K562 (cell line): Measurements from ENCODE around the gene BHLHE40. TPM values are rescaled to one million over a fixed set of nuclear protein-coding genes. Genes with fewer than 3 reads are reported as not detected.

Experiments
- POLR2AphosphoS5 ChIP-seq: IDR thresholded peaks from 2 replicates; pipeline ENCODE4 v1.6.1; 2011; ENCODE audit warnings: mild to moderate bottlenecking, low read depth, low read length, moderate library complexity; ENCODE audit not compliant: control insufficient read depth, insufficient read depth
- TAF7 ChIP-seq: fragments of 450-650 bp; IDR thresholded peaks from 2 replicates; pipeline ENCODE4 v1.6.1; 2016; ENCODE audit warnings: missing genetic modification characterization, missing compliant biosample characterization
- ZFP1 ChIP-seq: fragments of 450-650 bp; formaldehyde crosslinking; IDR thresholded peaks from 2 replicates; pipeline ENCODE4 v1.4.0; 2020; ENCODE audit warnings: mild to moderate bottlenecking, mixed read lengths
- ZNF174 ChIP-seq: fragments of 250-450 bp; sonication (Bioruptor Pico); IDR thresholded peaks from 2 replicates; pipeline ENCODE4 v1.4.0; 2020; ENCODE audit warnings: mild to moderate bottlenecking
- ZNF263 ChIP-seq: sonication (generic); formaldehyde crosslinking; IDR thresholded peaks from 2 replicates; pipeline ENCODE4 v1.8.0; 2022; ENCODE audit warnings: mild to moderate bottlenecking, missing genetic modification reagents, borderline replicate concordance
- ZNF324 ChIP-seq: fragments of 250-450 bp; sonication (Bioruptor Pico); IDR thresholded peaks from 2 replicates; pipeline ENCODE4 v1.4.0; 2020; ENCODE audit warnings: mild to moderate bottlenecking
- polyA plus RNA-seq, 8 experiments: library from polyadenylated mRNA; depleted of rRNA in 4 of 8; stranded (reverse) in 5 of 8; unstranded in 3 of 8; fragments of >200 nt; fragmentation: Nextera tagmentation in 2 of 8; fragmentation: Illumina TruSeq in 1 of 8; extraction: Ambion mirVana in 2 of 8; extraction: Trizol in 1 of 8; gene quantifications; 2 replicates each; pipeline versions ENCODE4 v1.2.1 to v1.2.3, GENCODE V29; 2011 to 2014; ENCODE audit warnings: inconsistent platforms in 1 of 8, missing spikeins in 1 of 8
- total RNA-seq, 7 experiments: library from RNA; depleted of rRNA in 6 of 7; stranded (reverse); fragments of >200 nt in 6 of 7; fragmentation: Illumina TruSeq in 2 of 7; extraction: Trizol in 2 of 7; gene quantifications; 2 replicates each; pipeline versions ENCODE4 v1.2.1 to v1.2.3, GENCODE V29; 2011 to 2021; ENCODE audit warnings: low replicate concordance in 1 of 7
- TF ChIP-seq, protein P1 (sequence below): sonication (generic); formaldehyde crosslinking; IDR thresholded peaks from 2 replicates; pipeline ENCODE4 v1.8.0; 2022; ENCODE audit warnings: mild to moderate bottlenecking, low read depth, missing genetic modification reagents
- TF ChIP-seq, protein P2 (sequence below): fragments of 250-450 bp; sonication (Bioruptor Pico); IDR thresholded peaks from 2 replicates; pipeline ENCODE4 v1.8.0; 2022; ENCODE audit warnings: moderate library complexity, mild to moderate bottlenecking, inconsistent platforms
- TF ChIP-seq, protein P3 (sequence below): sonication (generic); formaldehyde crosslinking; IDR thresholded peaks from 2 replicates; pipeline ENCODE4 v1.8.0; 2022; ENCODE audit warnings: missing genetic modification reagents, mild to moderate bottlenecking, moderate library complexity, borderline replicate concordance
- TF ChIP-seq, protein P4 (sequence below): fragments of 250-450 bp; sonication (Bioruptor Pico); IDR thresholded peaks from 2 replicates; pipeline ENCODE4 v1.9.0; 2021; ENCODE audit warnings: mild to moderate bottlenecking, inconsistent platforms
- TF ChIP-seq, protein P5 (sequence below): sonication (generic); formaldehyde crosslinking; IDR thresholded peaks from 2 replicates; pipeline ENCODE4 v1.8.1; 2023; ENCODE audit warnings: mild to moderate bottlenecking, missing genetic modification reagents
- TF ChIP-seq, protein P6 (sequence below): fragments of 450-650 bp; formaldehyde crosslinking; IDR thresholded peaks from 2 replicates; pipeline ENCODE4 v1.4.0; 2020; ENCODE audit warnings: mild to moderate bottlenecking
- TF ChIP-seq, protein P7 (sequence below): fragments of 250-450 bp; sonication (Bioruptor Pico); IDR thresholded peaks from 2 replicates; pipeline ENCODE4 v1.4.0; 2020; ENCODE audit warnings: mild to moderate bottlenecking, moderate library complexity

BHLHE40 gene
- total and polyA plus RNA-seq, 9 of the 15 experiments (the other 6 are each of a cell fraction or from before 2014, with no cell fraction given) = 12.0 to 83.9 (median 31.4) TPM

DNA sequence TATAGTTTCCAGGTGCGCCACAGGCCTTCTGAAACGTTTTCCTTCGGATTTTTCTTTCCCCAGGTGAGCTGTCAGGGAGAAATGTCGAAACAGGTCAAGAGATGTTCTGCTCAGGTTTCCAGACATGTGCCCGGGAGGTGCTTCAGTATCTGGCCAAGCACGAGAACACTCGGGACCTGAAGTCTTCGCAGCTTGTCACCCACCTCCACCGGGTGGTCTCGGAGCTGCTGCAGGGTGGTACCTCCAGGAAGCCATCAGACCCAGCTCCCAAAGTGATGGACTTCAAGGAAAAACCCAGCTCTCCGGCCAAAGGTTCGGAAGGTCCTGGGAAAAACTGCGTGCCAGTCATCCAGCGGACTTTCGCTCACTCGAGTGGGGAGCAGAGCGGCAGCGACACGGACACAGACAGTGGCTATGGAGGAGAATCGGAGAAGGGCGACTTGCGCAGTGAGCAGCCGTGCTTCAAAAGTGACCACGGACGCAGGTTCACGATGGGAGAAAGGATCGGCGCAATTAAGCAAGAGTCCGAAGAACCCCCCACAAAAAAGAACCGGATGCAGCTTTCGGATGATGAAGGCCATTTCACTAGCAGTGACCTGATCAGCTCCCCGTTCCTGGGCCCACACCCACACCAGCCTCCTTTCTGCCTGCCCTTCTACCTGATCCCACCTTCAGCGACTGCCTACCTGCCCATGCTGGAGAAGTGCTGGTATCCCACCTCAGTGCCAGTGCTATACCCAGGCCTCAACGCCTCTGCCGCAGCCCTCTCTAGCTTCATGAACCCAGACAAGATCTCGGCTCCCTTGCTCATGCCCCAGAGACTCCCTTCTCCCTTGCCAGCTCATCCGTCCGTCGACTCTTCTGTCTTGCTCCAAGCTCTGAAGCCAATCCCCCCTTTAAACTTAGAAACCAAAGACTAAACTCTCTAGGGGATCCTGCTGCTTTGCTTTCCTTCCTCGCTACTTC lies 3.8 kb downstream of the BHLHE40 start (continued):
- TF ChIP-seq, protein P1, sequence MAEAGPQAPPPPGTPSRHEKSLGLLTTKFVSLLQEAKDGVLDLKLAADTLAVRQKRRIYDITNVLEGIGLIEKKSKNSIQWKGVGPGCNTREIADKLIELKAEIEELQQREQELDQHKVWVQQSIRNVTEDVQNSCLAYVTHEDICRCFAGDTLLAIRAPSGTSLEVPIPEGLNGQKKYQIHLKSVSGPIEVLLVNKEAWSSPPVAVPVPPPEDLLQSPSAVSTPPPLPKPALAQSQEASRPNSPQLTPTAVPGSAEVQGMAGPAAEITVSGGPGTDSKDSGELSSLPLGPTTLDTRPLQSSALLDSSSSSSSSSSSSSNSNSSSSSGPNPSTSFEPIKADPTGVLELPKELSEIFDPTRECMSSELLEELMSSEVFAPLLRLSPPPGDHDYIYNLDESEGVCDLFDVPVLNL = 0 out of 2 replicates have a peak, but pooled peaks have one; percentile 41
- TF ChIP-seq, protein P2, sequence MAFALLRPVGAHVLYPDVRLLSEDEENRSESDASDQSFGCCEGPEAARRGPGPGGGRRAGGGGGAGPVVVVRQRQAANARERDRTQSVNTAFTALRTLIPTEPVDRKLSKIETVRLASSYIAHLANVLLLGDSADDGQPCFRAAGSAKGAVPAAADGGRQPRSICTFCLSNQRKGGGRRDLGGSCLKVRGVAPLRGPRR = 0 out of 2 replicates have a peak, but pooled peaks have one; percentile 37
- TF ChIP-seq POLR2AphosphoS5 = peak; percentile 28; the same call in 1 of the 2 replicates
- TF ChIP-seq, protein P3, sequence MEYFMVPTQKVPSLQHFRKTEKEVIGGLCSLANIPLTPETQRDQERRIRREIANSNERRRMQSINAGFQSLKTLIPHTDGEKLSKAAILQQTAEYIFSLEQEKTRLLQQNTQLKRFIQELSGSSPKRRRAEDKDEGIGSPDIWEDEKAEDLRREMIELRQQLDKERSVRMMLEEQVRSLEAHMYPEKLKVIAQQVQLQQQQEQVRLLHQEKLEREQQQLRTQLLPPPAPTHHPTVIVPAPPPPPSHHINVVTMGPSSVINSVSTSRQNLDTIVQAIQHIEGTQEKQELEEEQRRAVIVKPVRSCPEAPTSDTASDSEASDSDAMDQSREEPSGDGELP (CRISPR knock-in tag) = peak; percentile 16; the same call in 1 of the 2 replicates
- TF ChIP-seq, protein P4, sequence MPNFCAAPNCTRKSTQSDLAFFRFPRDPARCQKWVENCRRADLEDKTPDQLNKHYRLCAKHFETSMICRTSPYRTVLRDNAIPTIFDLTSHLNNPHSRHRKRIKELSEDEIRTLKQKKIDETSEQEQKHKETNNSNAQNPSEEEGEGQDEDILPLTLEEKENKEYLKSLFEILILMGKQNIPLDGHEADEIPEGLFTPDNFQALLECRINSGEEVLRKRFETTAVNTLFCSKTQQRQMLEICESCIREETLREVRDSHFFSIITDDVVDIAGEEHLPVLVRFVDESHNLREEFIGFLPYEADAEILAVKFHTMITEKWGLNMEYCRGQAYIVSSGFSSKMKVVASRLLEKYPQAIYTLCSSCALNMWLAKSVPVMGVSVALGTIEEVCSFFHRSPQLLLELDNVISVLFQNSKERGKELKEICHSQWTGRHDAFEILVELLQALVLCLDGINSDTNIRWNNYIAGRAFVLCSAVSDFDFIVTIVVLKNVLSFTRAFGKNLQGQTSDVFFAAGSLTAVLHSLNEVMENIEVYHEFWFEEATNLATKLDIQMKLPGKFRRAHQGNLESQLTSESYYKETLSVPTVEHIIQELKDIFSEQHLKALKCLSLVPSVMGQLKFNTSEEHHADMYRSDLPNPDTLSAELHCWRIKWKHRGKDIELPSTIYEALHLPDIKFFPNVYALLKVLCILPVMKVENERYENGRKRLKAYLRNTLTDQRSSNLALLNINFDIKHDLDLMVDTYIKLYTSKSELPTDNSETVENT = 0 out of 2 replicates have a peak, but pooled peaks have one; percentile 48
- TF ChIP-seq ZFP1 (CRISPR knock-in tag) = peak; percentile 74; the same call in 1 of the 2 replicates
- peak; percentile 54; the same call in 1 of the 2 replicates for TF ChIP-seq ZNF263 (CRISPR knock-in tag)
- TF ChIP-seq TAF7 (tag) = 0 out of 2 replicates have a peak, but pooled peaks have one; percentile 8
- 0 out of 2 replicates have a peak, but pooled peaks have one; percentile 36 for TF ChIP-seq ZNF174
- TF ChIP-seq, protein P5, sequence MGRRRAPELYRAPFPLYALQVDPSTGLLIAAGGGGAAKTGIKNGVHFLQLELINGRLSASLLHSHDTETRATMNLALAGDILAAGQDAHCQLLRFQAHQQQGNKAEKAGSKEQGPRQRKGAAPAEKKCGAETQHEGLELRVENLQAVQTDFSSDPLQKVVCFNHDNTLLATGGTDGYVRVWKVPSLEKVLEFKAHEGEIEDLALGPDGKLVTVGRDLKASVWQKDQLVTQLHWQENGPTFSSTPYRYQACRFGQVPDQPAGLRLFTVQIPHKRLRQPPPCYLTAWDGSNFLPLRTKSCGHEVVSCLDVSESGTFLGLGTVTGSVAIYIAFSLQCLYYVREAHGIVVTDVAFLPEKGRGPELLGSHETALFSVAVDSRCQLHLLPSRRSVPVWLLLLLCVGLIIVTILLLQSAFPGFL (CRISPR knock-in tag) = no peak
- TF ChIP-seq, protein P6, sequence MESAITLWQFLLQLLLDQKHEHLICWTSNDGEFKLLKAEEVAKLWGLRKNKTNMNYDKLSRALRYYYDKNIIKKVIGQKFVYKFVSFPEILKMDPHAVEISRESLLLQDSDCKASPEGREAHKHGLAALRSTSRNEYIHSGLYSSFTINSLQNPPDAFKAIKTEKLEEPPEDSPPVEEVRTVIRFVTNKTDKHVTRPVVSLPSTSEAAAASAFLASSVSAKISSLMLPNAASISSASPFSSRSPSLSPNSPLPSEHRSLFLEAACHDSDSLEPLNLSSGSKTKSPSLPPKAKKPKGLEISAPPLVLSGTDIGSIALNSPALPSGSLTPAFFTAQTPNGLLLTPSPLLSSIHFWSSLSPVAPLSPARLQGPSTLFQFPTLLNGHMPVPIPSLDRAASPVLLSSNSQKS (CRISPR knock-in tag) = 0 out of 2 replicates have a peak, but pooled peaks have one; percentile 35
- TF ChIP-seq, protein P7, sequence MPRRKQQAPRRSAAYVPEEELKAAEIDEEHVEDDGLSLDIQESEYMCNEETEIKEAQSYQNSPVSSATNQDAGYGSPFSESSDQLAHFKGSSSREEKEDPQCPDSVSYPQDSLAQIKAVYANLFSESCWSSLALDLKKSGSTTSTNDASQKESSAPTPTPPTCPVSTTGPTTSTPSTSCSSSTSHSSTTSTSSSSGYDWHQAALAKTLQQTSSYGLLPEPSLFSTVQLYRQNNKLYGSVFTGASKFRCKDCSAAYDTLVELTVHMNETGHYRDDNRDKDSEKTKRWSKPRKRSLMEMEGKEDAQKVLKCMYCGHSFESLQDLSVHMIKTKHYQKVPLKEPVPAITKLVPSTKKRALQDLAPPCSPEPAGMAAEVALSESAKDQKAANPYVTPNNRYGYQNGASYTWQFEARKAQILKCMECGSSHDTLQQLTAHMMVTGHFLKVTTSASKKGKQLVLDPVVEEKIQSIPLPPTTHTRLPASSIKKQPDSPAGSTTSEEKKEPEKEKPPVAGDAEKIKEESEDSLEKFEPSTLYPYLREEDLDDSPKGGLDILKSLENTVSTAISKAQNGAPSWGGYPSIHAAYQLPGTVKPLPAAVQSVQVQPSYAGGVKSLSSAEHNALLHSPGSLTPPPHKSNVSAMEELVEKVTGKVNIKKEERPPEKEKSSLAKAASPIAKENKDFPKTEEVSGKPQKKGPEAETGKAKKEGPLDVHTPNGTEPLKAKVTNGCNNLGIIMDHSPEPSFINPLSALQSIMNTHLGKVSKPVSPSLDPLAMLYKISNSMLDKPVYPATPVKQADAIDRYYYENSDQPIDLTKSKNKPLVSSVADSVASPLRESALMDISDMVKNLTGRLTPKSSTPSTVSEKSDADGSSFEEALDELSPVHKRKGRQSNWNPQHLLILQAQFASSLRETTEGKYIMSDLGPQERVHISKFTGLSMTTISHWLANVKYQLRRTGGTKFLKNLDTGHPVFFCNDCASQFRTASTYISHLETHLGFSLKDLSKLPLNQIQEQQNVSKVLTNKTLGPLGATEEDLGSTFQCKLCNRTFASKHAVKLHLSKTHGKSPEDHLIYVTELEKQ (CRISPR knock-in tag) = 0 out of 2 replicates have a peak, but pooled peaks have one; percentile 55
- TF ChIP-seq ZNF324 (CRISPR knock-in tag) = peak; percentile 45; the same call in 1 of the 2 replicates
